ENCODE results near the gene REXO1.

REXO1 gene

GRCh38 chr19:1828279-1829238, 19.7 kb downstream of the REXO1 start:
- H3K27me3 ChIP-seq (ENCODE audit: control insufficient read depth, insufficient read depth, low read length) = no peaks in the 10 kb centered on the region
- no peaks in the 10 kb centered on the region for H3K9me3 ChIP-seq (ENCODE audit: control insufficient read depth, insufficient read depth, low read length)
- H3K9ac ChIP-seq (ENCODE audit: low read depth, low read length) = no peak overlapping the region
- peaks cover 24% of the 10 kb centered on the region for H3K36me3 ChIP-seq (ENCODE audit: control insufficient read depth, insufficient read depth, low read length)
- no peaks in the 10 kb centered on the region for H3K4me1 ChIP-seq (ENCODE audit: control insufficient read depth, insufficient read depth, low read length)
- no peak overlapping the region for H3K4me3 ChIP-seq (ENCODE audit: low read depth, low read length)

GRCh38 chr19:1827566-1828278, 20.6 kb downstream of the REXO1 start:
- no peak overlapping the region for H3K9ac ChIP-seq (ENCODE audit: low read depth, low read length)
- H3K36me3 ChIP-seq (ENCODE audit: control insufficient read depth, insufficient read depth, low read length) = peaks cover 28% of the 10 kb centered on the region
- H3K27me3 ChIP-seq (ENCODE audit: control insufficient read depth, insufficient read depth, low read length) = no peaks in the 10 kb centered on the region
- H3K4me1 ChIP-seq (ENCODE audit: control insufficient read depth, insufficient read depth, low read length) = no peaks in the 10 kb centered on the region
- H3K4me3 ChIP-seq (ENCODE audit: low read depth, low read length) = no peak overlapping the region
- no peaks in the 10 kb centered on the region for H3K9me3 ChIP-seq (ENCODE audit: control insufficient read depth, insufficient read depth, low read length)

DNA sequence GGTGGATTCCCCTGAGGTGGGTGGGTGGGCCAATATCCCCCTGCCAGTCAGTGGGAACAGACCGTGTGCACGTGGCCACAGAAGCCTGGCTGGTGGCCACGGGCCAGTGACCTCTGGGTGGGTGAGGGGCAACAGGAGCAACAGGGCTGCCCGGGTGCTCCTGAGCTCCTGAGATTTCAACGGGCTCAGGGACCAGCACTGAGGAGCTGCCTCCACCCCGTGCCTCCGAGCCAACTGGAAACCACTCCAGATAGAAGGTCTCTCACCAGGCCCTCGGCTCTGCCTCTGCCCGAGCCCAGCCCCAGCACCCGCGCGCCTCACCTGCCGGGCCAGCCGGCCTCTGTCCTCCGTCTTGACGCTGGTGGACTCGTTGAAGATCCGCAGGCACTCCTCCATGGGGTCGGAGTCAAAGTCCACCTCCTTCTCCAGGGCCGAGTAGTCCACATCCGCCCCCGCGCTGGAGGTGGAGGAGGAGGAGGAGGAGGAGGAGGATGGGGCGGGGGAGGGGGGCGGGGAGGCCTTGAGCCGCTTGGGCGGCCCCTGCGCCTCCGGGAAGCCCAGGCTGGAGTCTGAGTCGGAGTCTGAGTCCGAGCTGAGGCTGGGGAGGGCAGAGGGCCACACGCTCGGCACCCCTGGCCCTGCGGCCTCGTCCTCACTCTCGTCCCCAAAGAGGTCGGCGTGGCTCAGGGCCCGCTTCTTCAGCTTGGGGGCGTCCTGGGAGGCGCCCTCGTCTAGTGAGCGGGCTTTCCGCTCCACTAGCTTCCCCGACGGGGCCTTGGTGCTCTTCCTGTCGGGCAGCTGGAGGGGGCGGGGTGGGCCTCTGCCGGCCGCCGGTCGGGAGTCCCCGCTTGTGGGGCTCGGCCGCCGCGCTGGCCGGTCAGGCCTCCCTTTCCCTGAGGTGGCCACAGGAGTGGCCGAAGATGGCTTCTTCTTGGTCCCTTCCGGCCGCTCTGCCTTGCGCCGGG, 21.4 kb downstream of the REXO1 start:
- Histone ChIP-seq H3K9me3 (ENCODE audit: control insufficient read depth, insufficient read depth, low read length) (no peaks in the 10 kb centered on the region), H3K4me1 (ENCODE audit: control insufficient read depth, insufficient read depth, low read length) (no peaks in the 10 kb centered on the region), H3K4me3 (ENCODE audit: low read depth, low read length) (peak overlapping the region; percentile 8), H3K36me3 (ENCODE audit: control insufficient read depth, insufficient read depth, low read length) (peaks cover 32% of the 10 kb centered on the region), H3K9ac (ENCODE audit: low read depth, low read length) (peak overlapping the region; percentile 24), H3K27me3 (ENCODE audit: control insufficient read depth, insufficient read depth, low read length) (no peaks in the 10 kb centered on the region)

DNA sequence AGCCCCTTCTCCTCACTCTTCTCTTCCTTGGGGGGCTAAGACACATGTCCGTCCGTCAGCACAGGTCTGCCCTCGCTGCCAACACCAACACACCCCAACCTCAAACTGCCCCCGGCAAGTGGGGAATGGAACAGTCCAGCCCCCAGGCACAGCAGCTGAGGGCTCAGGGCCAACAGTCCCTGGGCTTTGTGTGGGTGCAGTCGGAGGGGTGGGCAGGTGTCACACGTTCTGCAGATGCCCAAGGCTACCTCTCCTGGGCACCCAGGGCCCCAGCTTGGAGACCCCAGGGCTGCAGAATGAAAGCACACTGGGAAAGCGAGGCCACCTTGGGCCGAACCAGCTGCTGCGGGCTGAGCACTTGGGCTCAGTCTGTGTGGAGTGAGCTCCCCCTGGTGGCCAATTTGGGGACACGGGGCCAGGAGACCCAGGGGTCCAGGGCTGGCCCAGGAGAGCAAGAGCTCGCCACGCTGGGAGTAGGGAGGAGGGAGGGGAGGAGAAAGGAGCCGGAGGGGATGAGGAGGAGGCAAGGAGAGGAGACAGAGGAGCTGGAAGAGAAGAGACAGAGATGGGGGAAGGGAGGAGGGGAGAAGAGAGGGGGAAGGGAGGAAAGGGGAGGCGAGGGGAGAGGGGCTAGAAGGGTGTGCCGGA, 22.2 kb downstream of the REXO1 start:
- Histone ChIP-seq H3K27me3 (ENCODE audit: control insufficient read depth, insufficient read depth, low read length) (no peaks in the 10 kb centered on the region), H3K9me3 (ENCODE audit: control insufficient read depth, insufficient read depth, low read length) (no peaks in the 10 kb centered on the region), H3K4me1 (ENCODE audit: control insufficient read depth, insufficient read depth, low read length) (no peaks in the 10 kb centered on the region), H3K9ac (ENCODE audit: low read depth, low read length) (no peak overlapping the region), H3K4me3 (ENCODE audit: low read depth, low read length) (peak overlapping the region; percentile 8), H3K36me3 (ENCODE audit: control insufficient read depth, insufficient read depth, low read length) (peaks cover 35% of the 10 kb centered on the region)

GRCh38 chr19:1824252-1824622, 24.0 kb downstream of the REXO1 start:
- H3K4me1 ChIP-seq (ENCODE audit: control insufficient read depth, insufficient read depth, low read length) = no peaks in the 10 kb centered on the region
- H3K9me3 ChIP-seq (ENCODE audit: control insufficient read depth, insufficient read depth, low read length) = no peaks in the 10 kb centered on the region
- H3K27me3 ChIP-seq (ENCODE audit: control insufficient read depth, insufficient read depth, low read length) = no peaks in the 10 kb centered on the region
- H3K9ac ChIP-seq (ENCODE audit: low read depth, low read length) = no peak overlapping the region
- H3K4me3 ChIP-seq (ENCODE audit: low read depth, low read length) = no peak overlapping the region
- H3K36me3 ChIP-seq (ENCODE audit: control insufficient read depth, insufficient read depth, low read length) = peaks cover 45% of the 10 kb centered on the region

- Histone ChIP-seq H3K36me3 (ENCODE audit: control insufficient read depth, insufficient read depth, low read length) (peaks cover 45% of the 10 kb centered on the region), H3K27me3 (ENCODE audit: control insufficient read depth, insufficient read depth, low read length) (no peaks in the 10 kb centered on the region), H3K9ac (ENCODE audit: low read depth, low read length) (no peak overlapping the region)
Measured at GRCh38 chr19:1823539-1824251, 24.6 kb downstream of the REXO1 start.

DNA sequence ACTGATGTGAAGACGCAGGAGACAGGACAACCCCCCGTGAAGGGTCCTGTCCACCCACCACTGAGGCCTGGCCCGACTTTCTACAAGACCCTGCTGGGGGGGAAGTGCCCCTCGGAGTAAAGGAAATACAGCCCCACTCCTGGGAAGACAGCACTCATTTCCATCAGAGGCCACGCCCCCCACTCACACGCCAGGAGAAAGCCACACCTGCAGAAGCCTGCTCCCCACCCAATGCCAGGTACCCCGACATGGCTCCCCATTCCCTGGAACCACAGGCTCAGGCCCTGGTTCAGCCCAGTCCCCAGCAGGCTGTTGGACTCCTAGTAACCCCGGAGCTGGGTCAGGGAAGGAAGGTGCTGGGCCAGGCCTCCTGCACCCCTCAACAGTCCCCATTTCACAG, 25.3 kb downstream of the REXO1 start:
- no peak overlapping the region for H3K9ac ChIP-seq (ENCODE audit: low read depth, low read length)
- no peak overlapping the region for H3K4me3 ChIP-seq (ENCODE audit: low read depth, low read length)
- H3K4me1 ChIP-seq (ENCODE audit: control insufficient read depth, insufficient read depth, low read length) = no peaks in the 10 kb centered on the region
- H3K36me3 ChIP-seq (ENCODE audit: control insufficient read depth, insufficient read depth, low read length) = peaks cover 48% of the 10 kb centered on the region
- H3K9me3 ChIP-seq (ENCODE audit: control insufficient read depth, insufficient read depth, low read length) = no peaks in the 10 kb centered on the region
- H3K27me3 ChIP-seq (ENCODE audit: control insufficient read depth, insufficient read depth, low read length) = no peaks in the 10 kb centered on the region

More at GRCh38 chr19:1823539-1824251, 24.6 kb downstream of the REXO1 start:
- no peak overlapping the region for H3K4me3 ChIP-seq (ENCODE audit: low read depth, low read length)
- no peaks in the 10 kb centered on the region for H3K4me1 ChIP-seq (ENCODE audit: control insufficient read depth, insufficient read depth, low read length)
- H3K9me3 ChIP-seq (ENCODE audit: control insufficient read depth, insufficient read depth, low read length) = no peaks in the 10 kb centered on the region

DNA sequence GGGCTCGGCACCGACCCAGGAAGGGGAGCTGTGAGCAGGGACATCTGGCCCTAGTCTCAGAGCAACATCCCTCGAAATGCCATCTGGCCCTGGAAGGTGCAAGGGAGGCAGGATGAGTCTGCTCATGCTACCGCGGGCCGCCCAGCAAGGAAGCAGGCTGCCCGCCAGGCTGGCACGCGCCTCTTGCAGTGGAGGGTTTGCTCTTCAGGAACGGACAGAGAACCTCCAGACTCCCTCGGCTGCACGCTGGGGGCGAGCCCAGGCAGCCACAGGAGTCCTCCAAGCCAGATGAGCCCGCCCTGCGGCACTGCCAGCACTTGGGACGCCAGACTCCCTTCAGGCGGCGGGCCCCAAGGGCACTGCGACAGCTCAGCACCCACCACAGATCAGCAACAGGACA, 26.1 kb downstream of the REXO1 start:
- Histone ChIP-seq H3K9ac (ENCODE audit: low read depth, low read length) (no peak overlapping the region), H3K9me3 (ENCODE audit: control insufficient read depth, insufficient read depth, low read length) (no peaks in the 10 kb centered on the region), H3K4me3 (ENCODE audit: low read depth, low read length) (no peak overlapping the region), H3K36me3 (ENCODE audit: control insufficient read depth, insufficient read depth, low read length) (peaks cover 52% of the 10 kb centered on the region), H3K4me1 (ENCODE audit: control insufficient read depth, insufficient read depth, low read length) (no peaks in the 10 kb centered on the region), H3K27me3 (ENCODE audit: control insufficient read depth, insufficient read depth, low read length) (no peaks in the 10 kb centered on the region)

GRCh38 chr19:1819341-1820255, 28.7 kb downstream of the REXO1 start:
- peaks cover 61% of the 10 kb centered on the region for H3K36me3 ChIP-seq (ENCODE audit: control insufficient read depth, insufficient read depth, low read length)

More at GRCh38 chr19:1819341-1820255, 28.7 kb downstream of the REXO1 start:
- Histone ChIP-seq H3K4me1 (ENCODE audit: control insufficient read depth, insufficient read depth, low read length) (no peaks in the 10 kb centered on the region), H3K9ac (ENCODE audit: low read depth, low read length) (no peak overlapping the region), H3K9me3 (ENCODE audit: control insufficient read depth, insufficient read depth, low read length) (no peaks in the 10 kb centered on the region), H3K27me3 (ENCODE audit: control insufficient read depth, insufficient read depth, low read length) (no peaks in the 10 kb centered on the region), H3K4me3 (ENCODE audit: low read depth, low read length) (no peak overlapping the region)
